ENCODE results near the gene LARP1B. TPM values are rescaled to one million over a fixed set of nuclear protein-coding genes. Genes with fewer than 3 reads are reported as not detected.

The LARP1B gene
- total and polyA plus RNA-seq, 2 of the 8 experiments (the other 6 are each of a cell fraction or from before 2014, with no cell fraction given) = 10.6 to 47.0 TPM

DNA sequence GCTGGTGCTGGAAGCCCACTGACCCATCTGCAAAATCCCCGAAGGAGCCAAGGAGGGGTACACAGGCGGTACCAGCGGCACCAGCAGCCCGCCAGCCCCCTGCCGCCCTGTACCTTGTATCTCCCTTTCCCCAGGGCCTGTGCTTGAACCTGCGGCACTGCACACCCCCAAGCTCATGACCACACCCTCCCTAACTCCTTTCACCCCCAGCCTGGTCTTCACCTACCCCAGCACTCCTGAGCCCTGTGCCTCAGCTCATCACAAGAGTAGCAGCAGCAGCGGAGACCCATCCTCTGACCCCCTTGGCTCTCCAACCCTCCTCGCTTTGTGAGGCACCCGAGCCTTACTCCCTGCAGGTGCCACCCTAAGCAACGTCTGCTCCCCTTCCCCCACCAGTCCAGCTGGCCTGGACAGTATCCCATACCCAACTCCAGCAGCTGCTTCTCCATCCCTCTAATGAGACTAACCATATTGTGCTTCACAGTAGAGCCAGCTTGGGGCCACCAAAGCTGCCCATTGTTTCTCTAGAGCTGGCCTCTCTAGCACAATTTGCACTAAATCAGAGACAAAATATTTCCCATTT, 94.9 kb downstream of the LARP1B start:
- Histone ChIP-seq H2AFZ (ENCODE audit: low read length) (no peak overlapping the region), H4K5ac (ENCODE audit: insufficient read length, low read depth, low read length) (no peak overlapping the region), H2BK5ac (ENCODE audit: low read depth, low read length) (no peak overlapping the region; the same call in 1 of the 2 replicates), H3K4me2 (ENCODE audit: insufficient read depth in 1 of 2, low read depth in 2 of 2, low read length in 2 of 2) (no peak overlapping the region), H3K4me3 (ENCODE audit: extremely low read depth in 1 of 4, insufficient read depth in 2 of 4, low read depth in 3 of 4, low read length in 4 of 4) (no peak overlapping the region), H2AK5ac (ENCODE audit: low read depth, low read length) (no peak overlapping the region), H4K20me1 (replicated peaks in 1 of 2; ENCODE audit: control insufficient read depth in 1 of 2, insufficient read depth in 2 of 2, low read length in 2 of 2) (no peaks in the 10 kb centered on the region), H3K23me2 (ENCODE audit: low read depth, low read length) (no peaks in the 10 kb centered on the region), H3K27me3 (replicated peaks in 1 of 4; ENCODE audit: control insufficient read depth in 3 of 4, extremely low read depth in 1 of 4, insufficient read depth in 3 of 4, low read length in 3 of 4) (no peaks in the 10 kb centered on the region), H3K56ac (replicated peaks; ENCODE audit: insufficient read length, low read depth, low read length) (no peak overlapping the region), H4K91ac (replicated peaks; ENCODE audit: insufficient read length, low read length) (no peak overlapping the region), H2BK15ac (ENCODE audit: low read length) (no peak overlapping the region), H3K23ac (ENCODE audit: insufficient read length) (no peak overlapping the region), H3K4me1 (replicated peaks in 1 of 4; ENCODE audit: control insufficient read depth in 3 of 4, insufficient read depth in 4 of 4, low read length in 3 of 4) (peaks cover 0 to under 1% (median 0%) of the 10 kb centered on the region in 4 experiments; a peak in 1 of 7 replicates), H3K79me2 (ENCODE audit: control insufficient read depth in 1 of 2, insufficient read depth in 2 of 2, low read length in 2 of 2) (no peaks in the 10 kb centered on the region), H3K79me1 (ENCODE audit: low read depth, low read length) (no peaks in the 10 kb centered on the region), H3K18ac (ENCODE audit: extremely low read depth, low read length) (no peak overlapping the region), H3K4ac (replicated peaks; ENCODE audit: insufficient read length, low read depth, low read length) (no peak overlapping the region), H2BK120ac (replicated peaks; ENCODE audit: low read depth, low read length) (no peak overlapping the region), H3K36me3 (ENCODE audit: control insufficient read depth in 2 of 4, insufficient read depth in 4 of 4, low read length in 3 of 4) (peaks cover 0 to 13% (median 0%) of the 10 kb centered on the region in 4 experiments; a peak in 1 of 8 replicates), H2BK12ac (ENCODE audit: low read depth, low read length) (no peak overlapping the region), H3K14ac (ENCODE audit: insufficient read length) (no peak overlapping the region), H4K8ac (ENCODE audit: extremely low read depth, insufficient read depth, low read length) (no peak overlapping the region), H3K27ac (ENCODE audit: low read depth, low read length) (no peak overlapping the region), H3K9ac (replicated peaks in 1 of 4; ENCODE audit: extremely low read depth in 1 of 4, low read depth in 3 of 4, low read length in 3 of 4) (no peak overlapping the region), H2BK20ac (ENCODE audit: low read length) (no peak overlapping the region), H3K9me3 (ENCODE audit: insufficient read depth in 2 of 2, low read depth in 1 of 2, low read length in 1 of 2) (peaks cover 0 to 9% of the 10 kb centered on the region in 2 experiments; a peak in 1 of 4 replicates)
- DNase-seq (ENCODE audit: low read depth in 1 of 2, low spot score in 2 of 2) = no peak
- TF ChIP-seq, protein P1, sequence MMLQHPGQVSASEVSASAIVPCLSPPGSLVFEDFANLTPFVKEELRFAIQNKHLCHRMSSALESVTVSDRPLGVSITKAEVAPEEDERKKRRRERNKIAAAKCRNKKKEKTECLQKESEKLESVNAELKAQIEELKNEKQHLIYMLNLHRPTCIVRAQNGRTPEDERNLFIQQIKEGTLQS (IDR thresholded peaks at IDR 0.05; ENCODE audit: insufficient read depth, low read depth, low read length) = no peak
- TF ChIP-seq ZNF274 (IDR thresholded peaks at IDR 0.05; ENCODE audit: borderline replicate concordance, extremely low read depth, low read length) (no peak), RXRA (IDR thresholded peaks at IDR 0.05; ENCODE audit: insufficient read depth, low read depth, low read length) (no peak), TBP (IDR thresholded peaks at IDR 0.05; ENCODE audit: low read depth, low read length) (no peak), CBX5 (IDR thresholded peaks at IDR 0.05; ENCODE audit: low read depth, low read length) (no peak), SIN3A (conservative IDR thresholded peaks at IDR 0.05 in 1 of 2, IDR thresholded peaks at IDR 0.05 in 1 of 2; ENCODE audit: low read depth in 1 of 2, low read length in 2 of 2) (no peak), SP1 (IDR thresholded peaks at IDR 0.05; ENCODE audit: low read depth, low read length) (no peak), POLR2A (IDR thresholded peaks at IDR 0.05; ENCODE audit: control extremely low read depth in 1 of 2, low read depth in 2 of 2, low read length in 2 of 2) (no peak), BCL11A (IDR thresholded peaks at IDR 0.05; ENCODE audit: low read depth in 2 of 2, low read length in 2 of 2) (no peak), SP4 (IDR thresholded peaks at IDR 0.05; ENCODE audit: low read length) (no peak)
- TF ChIP-seq, protein P2, sequence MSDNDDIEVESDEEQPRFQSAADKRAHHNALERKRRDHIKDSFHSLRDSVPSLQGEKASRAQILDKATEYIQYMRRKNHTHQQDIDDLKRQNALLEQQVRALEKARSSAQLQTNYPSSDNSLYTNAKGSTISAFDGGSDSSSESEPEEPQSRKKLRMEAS (IDR thresholded peaks at IDR 0.05) = no peak
- WGBS, 2 experiments (ENCODE audit: extremely low coverage in 1 of 2, insufficient coverage in 1 of 2, insufficient read length in 1 of 2, insufficient replicate concordance in 2 of 2, low coverage in 1 of 2, low lambda C conversion rate in 2 of 2, missing lambda C conversion rate in 1 of 2) = 92% methylated on average over 10 of the region's 10 CpGs; no CpG with 5 or more reads in 1 of the 2 experiments
- FAIRE-seq = no peak
- CTCF ChIA-PET (ENCODE audit: partially characterized antibody) = interaction anchor here (1.2 to 1.6 kb wide), 2 partner anchors 14 to 86 kb away, joined by 4 read pairs; no protein-coding TSS in a partner anchor
- POLR2A ChIA-PET (ENCODE audit: partially characterized antibody) = interaction anchor here (0.6 kb wide), 1 partner anchor 136 kb away, joined by 3 read pairs; no protein-coding TSS in a partner anchor

All from H1 (cell line).